Right ventricle myocardium superior (tissue), 1 donor: ENCODE results near the gene KIF26B. TPM values are rescaled to one million over a fixed set of nuclear protein-coding genes. Genes with fewer than 3 reads are reported as not detected.

Source experiments
- ATAC-seq: fragments of 200-7000 bp; cut with Tn5 transposase; one replicate; pipeline ENCODE4 v1.9.1; 2020; ENCODE audit warnings: mild to moderate bottlenecking; ENCODE audit not compliant: poor library complexity
- DNase-seq: peaks from one replicate; pipeline ENCODE4 v3.0.0-alpha.2; 2020
- intact Hi-C: fragments of 100-400 bp; cut with DNase I; formaldehyde crosslinking; loops from one replicate; pipeline ENCODE4 v1.11.2; 2022
- total RNA-seq: library from RNA; stranded (reverse); fragmentation: NEBNext Ultra II Directional; extraction: Animal tissue kit (Norgen Biotek cat#: 25700); gene quantifications from one replicate; pipeline ENCODE4 v1.2.1, GENCODE V29; 2021
- donor health status: DM: no; HTN: yes; CAD: no; lungs with severe emphysema.

The KIF26B gene
- total RNA-seq, 1 donor from 2014 or later = 2.4 TPM

GRCh38 chr1:245197911-245198379 lies 43.2 kb downstream of the KIF26B start:
- DNase-seq (no peak), ATAC-seq (no peak)
- intact Hi-C loops = no loop called here

GRCh38 chr1:245198748-245199516 lies 44.1 kb downstream of the KIF26B start:
- ATAC-seq (no peak), DNase-seq (no peak)
- intact Hi-C loops = no loop called here

GRCh38 chr1:245200146-245200545 lies 45.4 kb downstream of the KIF26B start:
- no peak for ATAC-seq
- intact Hi-C loops = no loop called here
- DNase-seq = no peak

- ATAC-seq = peak; percentile 61
- no peak for DNase-seq
- intact Hi-C loops = no loop called here
Measured at GRCh38 chr1:245201201-245201600, 46.4 kb downstream of the KIF26B start.

- intact Hi-C loops = no loop called here
- DNase-seq (no peak), ATAC-seq (no peak)
Measured at GRCh38 chr1:245201827-245202226, 47.0 kb downstream of the KIF26B start.

- no peak for ATAC-seq
- DNase-seq = no peak
- intact Hi-C loops = no loop called here
Measured at GRCh38 chr1:245205396-245205795, 50.6 kb downstream of the KIF26B start.

GRCh38 chr1:245205864-245206263 lies 51.1 kb downstream of the KIF26B start:
- intact Hi-C loops = no loop called here
- ATAC-seq = no peak
- DNase-seq = no peak

- intact Hi-C loops = no loop called here
- DNase-seq (no peak), ATAC-seq (no peak)
Measured at GRCh38 chr1:245207056-245207638, 52.4 kb downstream of the KIF26B start.

GRCh38 chr1:245207801-245208200 lies 53.0 kb downstream of the KIF26B start:
- intact Hi-C loops = no loop called here
- DNase-seq (no peak), ATAC-seq (no peak)

- no peak for ATAC-seq
- intact Hi-C loops = no loop called here
- no peak for DNase-seq
Measured at GRCh38 chr1:245209658-245210435, 55.1 kb downstream of the KIF26B start.

GRCh38 chr1:245211035-245211749 lies 56.4 kb downstream of the KIF26B start:
- intact Hi-C loops = no loop called here
- DNase-seq (no peak), ATAC-seq (no peak)

- intact Hi-C loops = no loop called here
- DNase-seq (no peak), ATAC-seq (no peak)
Measured at GRCh38 chr1:245211761-245212160, 57.0 kb downstream of the KIF26B start.

GRCh38 chr1:245212221-245212710 lies 57.5 kb downstream of the KIF26B start:
- DNase-seq (no peak), ATAC-seq (no peak)
- intact Hi-C loops = no loop called here

GRCh38 chr1:245213066-245213831 lies 58.5 kb downstream of the KIF26B start:
- no peak for DNase-seq

GRCh38 chr1:245215071-245215470 lies 60.3 kb downstream of the KIF26B start:
- intact Hi-C loops = no loop called here
- ATAC-seq (no peak), DNase-seq (no peak)

More at GRCh38 chr1:245213066-245213831, 58.5 kb downstream of the KIF26B start:
- intact Hi-C loops = no loop called here
- ATAC-seq = no peak

GRCh38 chr1:245216366-245217115 lies 61.8 kb downstream of the KIF26B start:
- ATAC-seq (no peak), DNase-seq (no peak)
- intact Hi-C loops = no loop called here

GRCh38 chr1:245217853-245218608 lies 63.2 kb downstream of the KIF26B start:
- intact Hi-C loops = no loop called here
- no peak for ATAC-seq
- DNase-seq = no peak
